SK-N-SH (cell line): ENCODE measurements around the gene RIPPLY3. TPM values are rescaled to one million over a fixed set of nuclear protein-coding genes. Genes with fewer than 3 reads are reported as not detected.

Experiments used
- CTCF ChIA-PET: fragments of 300-600, 350-600 bp; formaldehyde crosslinking; extraction: SDS; loops from one replicate; lab custom pipeline; 2021; lab: Yijun Ruan, JAX
- POLR2A ChIA-PET: fragments of 350-600 bp; sonication (Branson Sonifier 250); formaldehyde crosslinking; extraction: SDS; loops from one replicate; lab custom pipeline; 2020; ENCODE audit warnings: antibody characterized with exemption, inconsistent platforms; lab: Yijun Ruan, JAX
- DNase-seq: peaks from one replicate; pipeline ENCODE4 v3.0.0; 2012
- H2AFZ ChIP-seq: fragments of 200-600 bp; sonication (generic); 2 replicates; pipeline ENCODE4 v1.8.1; 2016; ENCODE audit warnings: antibody characterized with exemption, mild to moderate bottlenecking, low read depth
- H3F3A ChIP-seq: fragments of 200-600 bp; sonication (generic); replicated peaks from 2 replicates; pipeline ENCODE3; 2016; ENCODE audit warnings: antibody characterized with exemption, mild to moderate bottlenecking; ENCODE audit not compliant: insufficient read depth
- H3K27ac ChIP-seq, 2 experiments: fragments of 200-500 bp in 1 of 2; fragments of 200-600 bp in 1 of 2; sonication (Bioruptor generic) in 1 of 2; sonication (generic), shearing (Covaris generic) in 1 of 2; 2 replicates each; pipeline versions ENCODE4 v1.5.1 to v1.6.1; 2014 to 2016; ENCODE audit warnings: low read depth in 2 of 2, inconsistent platforms in 1 of 2, low read length in 1 of 2, mild to moderate bottlenecking in 1 of 2, mixed read lengths in 1 of 2
- H3K27me3 ChIP-seq: fragments of 200-600 bp; sonication (generic), shearing (Covaris generic); 2 replicates; pipeline ENCODE4 v1.6.1; 2016; ENCODE audit warnings: mixed run types; ENCODE audit not compliant: insufficient read depth
- H3K36me3 ChIP-seq, 2 experiments: fragments of 200-500 bp in 1 of 2; fragments of 200-600 bp in 1 of 2; sonication (Bioruptor generic) in 1 of 2; sonication (generic) in 1 of 2; replicated peaks in 1 of 2; 2 replicates each; pipeline versions ENCODE3 to v1.5.1; 2014 to 2016; ENCODE audit warnings: low read length in 1 of 2, mild to moderate bottlenecking in 1 of 2; ENCODE audit not compliant: insufficient read depth in 2 of 2, control insufficient read depth in 1 of 2
- H3K4me1 ChIP-seq, 2 experiments: fragments of 200-500 bp in 1 of 2; fragments of 200-600 bp in 1 of 2; sonication (Bioruptor generic) in 1 of 2; sonication (generic), shearing (Covaris generic) in 1 of 2; 2 replicates each; pipeline versions ENCODE4 v1.5.1 to v1.6.1; 2014 to 2016; ENCODE audit warnings: low read depth in 1 of 2, low read length in 1 of 2, mixed run types in 1 of 2; ENCODE audit not compliant: insufficient read depth in 2 of 2, control insufficient read depth in 1 of 2
- H3K4me2 ChIP-seq: fragments of 200-600 bp; sonication (generic), shearing (Covaris generic); 2 replicates; pipeline ENCODE4 v1.6.1; 2017; ENCODE audit warnings: mixed run types
- H3K4me3 ChIP-seq, 2 experiments: fragments of 200-500 bp in 1 of 2; fragments of 200-600 bp in 1 of 2; sonication (Bioruptor generic) in 1 of 2; sonication (generic), shearing (Covaris generic) in 1 of 2; 2 replicates each; pipeline versions ENCODE4 v1.5.1 to v1.8.1; 2014 to 2016; ENCODE audit warnings: low read depth in 2 of 2, inconsistent platforms in 1 of 2, low read length in 1 of 2, mild to moderate bottlenecking in 1 of 2, mixed read lengths in 1 of 2, moderate library complexity in 1 of 2
- H3K79me2 ChIP-seq: fragments of 200-600 bp; sonication (generic); 2 replicates; pipeline ENCODE4 v1.8.1; 2017; ENCODE audit warnings: mild to moderate bottlenecking; ENCODE audit not compliant: insufficient read depth
- H3K9ac ChIP-seq: fragments of 200-600 bp; sonication (generic); 2 replicates; pipeline ENCODE4 v1.6.1; 2017; ENCODE audit warnings: mixed run types
- H3K9me2 ChIP-seq: fragments of 200-600 bp; sonication (generic); 2 replicates; pipeline ENCODE4 v1.6.1; 2017; ENCODE audit warnings: mixed run types
- H3K9me3 ChIP-seq: fragments of 200-600 bp; sonication (generic); 2 replicates; pipeline ENCODE4 v1.6.1; 2017; ENCODE audit warnings: mixed run types, mild to moderate bottlenecking, moderate library complexity
- H4K20me1 ChIP-seq: fragments of 200-600 bp; sonication (generic); 2 replicates; pipeline ENCODE4 v1.6.1; 2017; ENCODE audit warnings: mild to moderate bottlenecking, mixed run types; ENCODE audit not compliant: insufficient read depth
- CHD2 ChIP-seq: fragments of 150-350 bp; IDR thresholded peaks from 2 replicates; pipeline ENCODE4 v1.6.1; 2018; ENCODE audit warnings: low read length; ENCODE audit not compliant: partially characterized antibody
- ELF1 ChIP-seq: IDR thresholded peaks from 2 replicates; pipeline ENCODE4 v1.4.0; 2012
- EP300 ChIP-seq, 2 experiments: IDR thresholded peaks; 2 replicates each; pipeline versions ENCODE4 v1.4.0 to v1.6.1; 2012; ENCODE audit warnings: borderline replicate concordance in 1 of 2, low read depth in 1 of 2, low read length in 1 of 2
- EZH2phosphoT487 ChIP-seq: fragments of 200-600 bp; sonication (generic); IDR thresholded peaks from 2 replicates; pipeline ENCODE4 v1.6.1; 2017; ENCODE audit warnings: low read depth, mixed run types, mild to moderate bottlenecking, antibody characterized with exemption, moderate library complexity, borderline replicate concordance
- FOXJ3 ChIP-seq: sonication (generic); formaldehyde crosslinking; IDR thresholded peaks from 2 replicates; pipeline ENCODE4 v1.5.1; 2020; ENCODE audit warnings: mild to moderate bottlenecking, missing genetic modification reagents
- GABPA ChIP-seq: IDR thresholded peaks from 2 replicates; pipeline ENCODE4 v1.4.0; 2012; ENCODE audit warnings: low read depth, mild to moderate bottlenecking
- MEF2A ChIP-seq: IDR thresholded peaks from 2 replicates; pipeline ENCODE4 v1.4.0; 2012; ENCODE audit warnings: low read depth, borderline replicate concordance
- MXI1 ChIP-seq: IDR thresholded peaks from 2 replicates; pipeline ENCODE4 v1.6.1; 2012; ENCODE audit warnings: mild to moderate bottlenecking, low read depth, low read length, improper control_type of control experiment
- NFIC ChIP-seq: IDR thresholded peaks from 2 replicates; pipeline ENCODE4 v1.4.0; 2012; ENCODE audit warnings: borderline replicate concordance
- NRF1 ChIP-seq: IDR thresholded peaks from 2 replicates; pipeline ENCODE4 v1.6.1; 2012; ENCODE audit warnings: low read depth, mild to moderate bottlenecking, low read length
- PBX3 ChIP-seq: IDR thresholded peaks from 2 replicates; pipeline ENCODE4; 2012
- RAD21 ChIP-seq: IDR thresholded peaks from 2 replicates; pipeline ENCODE4 v1.6.1; 2012; ENCODE audit warnings: mild to moderate bottlenecking, low read length
- RCOR1 ChIP-seq: fragments of 150-350 bp; IDR thresholded peaks from 2 replicates; pipeline ENCODE4 v1.6.1; 2017; ENCODE audit warnings: antibody characterized with exemption, low read length
- REST ChIP-seq: IDR thresholded peaks from 2 replicates; pipeline ENCODE4 v1.6.1; 2012; ENCODE audit warnings: mild to moderate bottlenecking, low read depth, low read length, moderate library complexity
- RFX5 ChIP-seq: IDR thresholded peaks from 2 replicates; pipeline ENCODE4 v1.6.1; 2012; ENCODE audit warnings: mild to moderate bottlenecking, improper control_type of control experiment, low read length
- RXRA ChIP-seq: IDR thresholded peaks from 2 replicates; pipeline ENCODE4 v1.4.0; 2012; ENCODE audit warnings: low read depth, mild to moderate bottlenecking, borderline replicate concordance
- USF1 ChIP-seq: IDR thresholded peaks from 2 replicates; pipeline ENCODE4 v1.4.0; 2012; ENCODE audit warnings: low read depth, borderline replicate concordance
- YY1 ChIP-seq: IDR thresholded peaks from 2 replicates; pipeline ENCODE4 v1.4.0; 2012; ENCODE audit warnings: low read depth, mild to moderate bottlenecking
- ZBTB33 ChIP-seq: IDR thresholded peaks from 2 replicates; pipeline ENCODE4 v1.4.0; 2012; ENCODE audit warnings: low read depth, borderline replicate concordance
- WGBS: methylation state at CpG from one replicate; pipeline ENCODE4 v1.1.6; 2017; ENCODE audit warnings: low lambda C conversion rate; 5-methylcytosine and 5-hydroxymethylcytosine counted together
- polyA plus RNA-seq, 3 experiments: library from polyadenylated mRNA; depleted of rRNA; stranded (reverse); fragments of >200 nt; gene quantifications; 2 replicates each; pipeline ENCODE4 v1.2.3, GENCODE V29; 2012

RIPPLY3 gene
- polyA plus RNA-seq, 1 of the 3 experiments (the other 2 are of a cell fraction), result 0.03 TPM

GRCh38 chr21:36960676-36961284 is 45.7 kb upstream of the RIPPLY3 start:
- H3K36me3 ChIP-seq, result peaks cover 2 to 30% of the 10 kb centered on the region in 2 experiments
- no peaks in the 10 kb centered on the region for H3K9me2 ChIP-seq
- 98% methylated on average over 8 of the region's 8 CpGs for WGBS
- H3K4me3 ChIP-seq, result no peak overlapping the region
- ChIA-PET POLR2A (no interaction called here), CTCF (interaction anchor here (0.8 to 1.4 kb wide), 3 partner anchors 9 to 31 kb away, joined by 3 to 5 read pairs (median 4); no protein-coding TSS in a partner anchor)
- no peak overlapping the region for H3K9ac ChIP-seq
- no peak for DNase-seq
- peaks cover 14% of the 10 kb centered on the region for H3K79me2 ChIP-seq
- H3K4me1 ChIP-seq, result peaks cover 3 to 12% of the 10 kb centered on the region in 2 experiments; a peak in 2 of 4 replicates
- no peaks in the 10 kb centered on the region for H4K20me1 ChIP-seq
- H3K27ac ChIP-seq, result no peak overlapping the region
- no peaks in the 10 kb centered on the region for H3K9me3 ChIP-seq
- no peak overlapping the region for H2AFZ ChIP-seq
- TF ChIP-seq GABPA, result no peak
- TF ChIP-seq CHD2, result no peak
- no peak for TF ChIP-seq NRF1
- no peak for TF ChIP-seq NFIC
- TF ChIP-seq RCOR1, result no peak
- TF ChIP-seq ELF1, result no peak
- no peak for TF ChIP-seq ZBTB33
- no peak for TF ChIP-seq EZH2phosphoT487
- no peak for TF ChIP-seq MXI1
- TF ChIP-seq MEF2A, result no peak
- no peak for TF ChIP-seq RFX5
- TF ChIP-seq FOXJ3 (CRISPR knock-in tag), result no peak
- TF ChIP-seq RXRA, result no peak
- no peak for TF ChIP-seq EP300 (IDR thresholded peaks at IDR 0.05; ENCODE audit: borderline replicate concordance in 1 of 2, low read depth in 1 of 2, low read length in 1 of 2)
- no peak for TF ChIP-seq USF1
- TF ChIP-seq RAD21, result no peak
- no peak for TF ChIP-seq PBX3
- no peak for TF ChIP-seq YY1
- TF ChIP-seq REST, result no peak
- no peaks in the 10 kb centered on the region for H3K27me3 ChIP-seq
- peaks cover 2% of the 10 kb centered on the region for H3F3A ChIP-seq
- H3K4me2 ChIP-seq, result no peak overlapping the region
